Lower lobe of right lung (tissue), 2 donors: ENCODE data around the gene MYBPC1. TPM values are rescaled to one million over a fixed set of nuclear protein-coding genes. Genes with fewer than 3 reads are reported as not detected.
"Not testable (repeated sequence)": the region's sequence is repeated elsewhere in the genome, so short reads cannot be mapped to it uniquely, and the experiment has no call there.

Experiments used
- ATAC-seq, 2 donors: fragments of 200-7000 bp; cut with Tn5 transposase; one replicate each; pipeline ENCODE4 v1.9.1; 2020 to 2022; ENCODE audit warnings: mild to moderate bottlenecking in 2 of 2, moderate library complexity in 2 of 2
- DNase-seq: peaks from one replicate; pipeline ENCODE4 v3.0.0-alpha.2; 2020
- H3K27ac ChIP-seq: fragments of 200-600 bp; one replicate; pipeline ENCODE4 v1.8.0; 2022
- H3K27me3 ChIP-seq: fragments of 200-600 bp; one replicate; pipeline ENCODE4 v1.8.0; 2022; ENCODE audit warnings: low read depth
- H3K36me3 ChIP-seq: fragments of 200-600 bp; one replicate; pipeline ENCODE4 v1.8.0; 2022; ENCODE audit warnings: mild to moderate bottlenecking
- H3K4me1 ChIP-seq: fragments of 200-600 bp; one replicate; pipeline ENCODE4 v1.8.0; 2022
- H3K4me3 ChIP-seq: fragments of 200-600 bp; one replicate; pipeline ENCODE4 v1.8.0; 2022; ENCODE audit warnings: mild to moderate bottlenecking
- H3K9me3 ChIP-seq: fragments of 200-600 bp; one replicate; pipeline ENCODE4 v1.8.0; 2022
- CTCF ChIP-seq: fragments of 200-600 bp; IDR thresholded peaks from one replicate; pipeline ENCODE4 v1.8.0; 2022; ENCODE audit warnings: antibody characterized with exemption, mild to moderate bottlenecking
- intact Hi-C: fragments of 100-400 bp; cut with DNase I; formaldehyde crosslinking; loops from one replicate; pipeline ENCODE4 v1.11.0; 2022
- total RNA-seq: library from RNA; stranded (reverse); fragmentation: NEBNext Ultra II Directional; extraction: Animal tissue kit (Norgen Biotek cat#: 25700); gene quantifications from one replicate; pipeline ENCODE4 v1.2.1, GENCODE V29; 2021
- donor health status: DM: no; HTN: yes; CAD: no; lungs with severe emphysema.

The MYBPC1 gene
- total RNA-seq, 1 donor from 2014 or later: not detected

- no peak for ATAC-seq
- no peak for DNase-seq
- Histone ChIP-seq H3K27ac (no peak overlapping the region), H3K9me3 (no peaks in the 10 kb centered on the region), H3K4me1 (no peaks in the 10 kb centered on the region), H3K4me3 (no peak overlapping the region), H3K27me3 (no peaks in the 10 kb centered on the region), H3K36me3 (no peaks in the 10 kb centered on the region)
- intact Hi-C loops: no loop called here
- no peak for TF ChIP-seq CTCF
These were observed 85.5 kb downstream of the MYBPC1 start for GRCh38 chr12:101680240-101680639.

- ATAC-seq (no peak), DNase-seq (no peak)
- Histone ChIP-seq H3K27me3 (no peaks in the 10 kb centered on the region), H3K36me3 (no peaks in the 10 kb centered on the region), H3K4me1 (no peaks in the 10 kb centered on the region), H3K4me3 (no peak overlapping the region), H3K27ac (no peak overlapping the region), H3K9me3 (no peaks in the 10 kb centered on the region)
- TF ChIP-seq CTCF: no peak
- intact Hi-C loops: no loop called here
These were observed 85.9 kb downstream of the MYBPC1 start for GRCh38 chr12:101680647-101681046.

DNA sequence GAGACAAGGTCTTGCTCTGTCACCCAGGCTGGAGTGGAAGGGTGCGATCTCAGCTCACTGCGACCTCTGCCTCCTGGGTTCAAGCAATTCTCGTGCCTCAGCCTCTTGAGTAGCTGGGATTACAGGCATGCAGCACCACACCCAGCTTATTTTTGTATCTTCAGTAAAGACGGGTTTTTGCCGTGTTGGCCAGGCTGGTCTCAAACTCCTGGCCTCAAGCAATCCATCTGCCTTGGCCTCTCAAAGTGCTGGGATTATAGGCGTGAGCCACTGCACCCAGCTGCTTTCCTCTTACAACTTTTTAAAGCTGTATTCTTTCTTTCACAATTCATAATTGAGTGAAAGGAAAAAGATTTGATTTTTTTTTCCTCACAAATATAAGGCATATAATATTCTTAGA lies 86.9 kb downstream of the MYBPC1 start:
- H3K9me3 ChIP-seq, DNase-seq, ATAC-seq, H3K36me3 ChIP-seq, H3K4me1 ChIP-seq, H3K4me3 ChIP-seq, H3K27me3 ChIP-seq, H3K27ac ChIP-seq, intact Hi-C loops: not testable (repeated sequence)

DNA sequence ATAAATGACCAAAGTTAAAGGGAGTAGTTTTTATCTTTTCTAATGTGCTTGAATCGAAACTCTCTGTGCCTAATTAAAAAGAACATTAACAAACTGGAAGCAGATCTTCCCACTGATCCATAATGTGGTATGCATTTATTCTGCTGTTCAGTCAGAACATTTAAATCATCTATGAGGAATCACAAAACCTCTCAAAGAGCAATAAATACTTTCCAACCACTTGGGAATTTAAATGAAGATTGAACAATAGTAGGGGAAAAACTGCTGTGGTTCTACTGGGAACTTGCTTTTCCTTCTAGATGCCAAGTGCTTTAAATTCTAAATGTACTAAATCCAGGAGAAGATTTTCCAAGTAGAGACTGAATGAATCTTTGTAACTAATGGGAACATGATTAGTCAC lies 90.3 kb downstream of the MYBPC1 start:
- Histone ChIP-seq H3K27me3 (no peaks in the 10 kb centered on the region), H3K4me1 (no peaks in the 10 kb centered on the region), H3K36me3 (no peaks in the 10 kb centered on the region), H3K9me3 (no peaks in the 10 kb centered on the region), H3K4me3 (no peak overlapping the region), H3K27ac (no peak overlapping the region)
- no peak for ATAC-seq
- no peak for TF ChIP-seq CTCF
- no peak for DNase-seq
- intact Hi-C loops: no loop called here

GRCh38 chr12:101686176-101686575 lies 91.4 kb downstream of the MYBPC1 start:
- no peaks in the 10 kb centered on the region for H3K9me3 ChIP-seq
- H3K4me3 ChIP-seq: no peak overlapping the region
- H3K4me1 ChIP-seq: no peaks in the 10 kb centered on the region
- intact Hi-C loops: no loop called here
- ATAC-seq (no peak), DNase-seq (no peak)
- H3K27me3 ChIP-seq: no peaks in the 10 kb centered on the region
- no peaks in the 10 kb centered on the region for H3K36me3 ChIP-seq
- no peak for TF ChIP-seq CTCF
- H3K27ac ChIP-seq: no peak overlapping the region

- TF ChIP-seq CTCF: no peak
- H3K27me3 ChIP-seq: no peaks in the 10 kb centered on the region
- H3K27ac ChIP-seq: no peak overlapping the region
- H3K36me3 ChIP-seq: no peaks in the 10 kb centered on the region
- DNase-seq (no peak), ATAC-seq (no peak)
- H3K4me3 ChIP-seq: no peak overlapping the region
- intact Hi-C loops: no loop called here
- H3K9me3 ChIP-seq: no peaks in the 10 kb centered on the region
- H3K4me1 ChIP-seq: no peaks in the 10 kb centered on the region
These were observed 95.8 kb downstream of the MYBPC1 start for GRCh38 chr12:101690544-101691098.
